Gastroesophageal sphincter (tissue), 4 donors: ENCODE measurements around the gene MYO9A. TPM values are rescaled to one million over a fixed set of nuclear protein-coding genes. Genes with fewer than 3 reads are reported as not detected.

Experiments
- ATAC-seq: fragments of 150-250 bp; one replicate; pipeline ENCODE4 v1.9.1; 2016; ENCODE audit warnings: mild to moderate bottlenecking, moderate library complexity
- H3K27ac ChIP-seq, 4 donors: fragments of 200-600 bp; sonication (generic) in 3 of 4; 1 replicate in 3 of 4; 2 replicates in 1 of 4; pipeline ENCODE4 v1.5.1; 2016 to 2019
- H3K27me3 ChIP-seq: fragments of 200-600 bp; sonication (generic); one replicate; pipeline ENCODE4 v1.5.1; 2019
- H3K36me3 ChIP-seq, 2 donors: fragments of 200-600 bp; sonication (generic); one replicate each; pipeline ENCODE4 v1.5.1; 2019; ENCODE audit warnings: control low read depth in 1 of 2
- H3K4me1 ChIP-seq, 3 donors: fragments of 200-600 bp; sonication (generic); 1 replicate in 2 of 3; 2 replicates in 1 of 3; pipeline ENCODE4 v1.5.1; 2016 to 2019; ENCODE audit warnings: control low read depth in 2 of 3
- H3K4me3 ChIP-seq, 2 donors: fragments of 200-600 bp; sonication (generic); one replicate each; pipeline ENCODE4 v1.5.1; 2019; ENCODE audit warnings: mild to moderate bottlenecking in 1 of 2, moderate library complexity in 1 of 2
- H3K9me3 ChIP-seq, 3 donors: fragments of 200-600 bp; sonication (generic); one replicate each; pipeline ENCODE4 v1.5.1; 2017 to 2019; ENCODE audit warnings: control low read depth in 2 of 3
- CTCF ChIP-seq, 4 experiments: fragments of 200-600 bp in 2 of 4; fragments of 450-650 bp in 2 of 4; sonication (generic) in 1 of 4; IDR thresholded peaks; one replicate each; pipeline ENCODE4 v1.5.1; 2017 to 2019; ENCODE audit warnings: antibody characterized with exemption in 4 of 4, mild to moderate bottlenecking in 2 of 4, moderate library complexity in 2 of 4
- EP300 ChIP-seq: sonication (generic); formaldehyde crosslinking; IDR thresholded peaks from one replicate; pipeline ENCODE4 v1.6.1; 2017; ENCODE audit warnings: antibody characterized with exemption, mild to moderate bottlenecking
- POLR2A ChIP-seq, 2 donors: fragments of 450-650 bp; IDR thresholded peaks; one replicate each; pipeline ENCODE4 v1.6.1; 2017; ENCODE audit warnings: antibody characterized with exemption in 2 of 2, mild to moderate bottlenecking in 2 of 2, moderate library complexity in 1 of 2
- POLR2AphosphoS5 ChIP-seq: sonication (generic); formaldehyde crosslinking; IDR thresholded peaks from one replicate; pipeline ENCODE4 v1.6.1; 2017; ENCODE audit warnings: antibody characterized with exemption
- WGBS, 2 donors: methylation state at CpG; one replicate each; pipeline ENCODE4 v1.1.5; 2018; ENCODE audit warnings: low coverage in 1 of 2; 5-methylcytosine and 5-hydroxymethylcytosine counted together
- total RNA-seq, 4 donors: library from RNA; depleted of rRNA; stranded (reverse); fragments of >200 nt; gene quantifications; one replicate each; pipeline ENCODE4 v1.1.0, GENCODE V29; 2016

Gene MYO9A
- total RNA-seq, 4 donors from 2014 or later = 74.5 to 118 (median 108) TPM

GRCh38 chr15:72155635-72156616 is 38.0 kb upstream of the MYO9A start:
- 1 to 3% methylated on average over 14 to 15 of the region's 19 CpGs for WGBS, 2 donors
- Histone ChIP-seq H3K4me1 (peaks cover 0 to 43% (median 6%) of the 10 kb centered on the region in 3 donors), H3K36me3 (no peaks in the 10 kb centered on the region), H3K4me3 (peak overlapping the region; percentile 57 to 61), H3K27me3 (no peaks in the 10 kb centered on the region), H3K27ac (peak overlapping the region; percentile 86 to 92 (median 88)), H3K9me3 (no peaks in the 10 kb centered on the region)
- peak; percentile 90 for ATAC-seq
- TF ChIP-seq CTCF (IDR thresholded peaks at IDR 0.05) (peak; percentile 71 to 93 (median 88)), EP300 (no peak), POLR2A (IDR thresholded peaks at IDR 0.05) (no peak)

- peaks cover 0 to 43% (median 6%) of the 10 kb centered on the region in 3 donors for H3K4me1 ChIP-seq
- peak overlapping the region; percentile 57 to 61 for H3K4me3 ChIP-seq
- TF ChIP-seq EP300 (no peak), CTCF (IDR thresholded peaks at IDR 0.05) (no peak), POLR2A (IDR thresholded peaks at IDR 0.05) (no peak), POLR2AphosphoS5 (peak; percentile 98)
- H3K36me3 ChIP-seq = no peaks in the 10 kb centered on the region
- 13 to 17% methylated on average over 5 to 7 of the region's 14 CpGs for WGBS, 2 donors
- H3K9me3 ChIP-seq = no peaks in the 10 kb centered on the region
- ATAC-seq = peak; percentile 79
- no peaks in the 10 kb centered on the region for H3K27me3 ChIP-seq
- H3K27ac ChIP-seq = peak overlapping the region; percentile 86 to 92 (median 88)
These were observed 37.2 kb upstream of the MYO9A start for GRCh38 chr15:72155003-72155621.

GRCh38 chr15:72154316-72154715 is 36.4 kb upstream of the MYO9A start:
- ATAC-seq = no peak
- H3K9me3 ChIP-seq = no peaks in the 10 kb centered on the region
- no peaks in the 10 kb centered on the region for H3K27me3 ChIP-seq
- H3K4me1 ChIP-seq = peaks cover 0 to 43% (median 6%) of the 10 kb centered on the region in 3 donors
- no peak overlapping the region for H3K4me3 ChIP-seq
- no peak for TF ChIP-seq EP300
- TF ChIP-seq POLR2AphosphoS5 = no peak
- TF ChIP-seq POLR2A (IDR thresholded peaks at IDR 0.05) = no peak
- TF ChIP-seq CTCF (IDR thresholded peaks at IDR 0.05) = no peak
- 92 to 94% methylated on average over 2 to 7 of the region's 7 CpGs for WGBS, 2 donors
- peak overlapping the region; percentile 86 to 92 (median 88) for H3K27ac ChIP-seq
- H3K36me3 ChIP-seq = no peaks in the 10 kb centered on the region

- Histone ChIP-seq H3K9me3 (no peaks in the 10 kb centered on the region), H3K27ac (peak overlapping the region in 3 of 4 donors; percentile 86 to 92 (median 89)), H3K36me3 (no peaks in the 10 kb centered on the region), H3K4me3 (no peak overlapping the region), H3K27me3 (no peaks in the 10 kb centered on the region), H3K4me1 (peaks cover 0 to 43% (median 6%) of the 10 kb centered on the region in 3 donors)
- no peak for TF ChIP-seq CTCF (IDR thresholded peaks at IDR 0.05)
- peak; percentile 66 for TF ChIP-seq POLR2AphosphoS5
- no peak for TF ChIP-seq POLR2A (IDR thresholded peaks at IDR 0.05)
- no peak for ATAC-seq
- 45 to 79% methylated on average over 3 to 4 of the region's 5 CpGs for WGBS, 2 donors
These were observed 35.5 kb upstream of the MYO9A start for GRCh38 chr15:72153269-72154000.
